ENCODE results near the gene TP63.

The TP63 gene

GRCh38 chr3:189635339-189635738 lies 4.2 kb downstream of the TP63 start:
- peaks cover 60% of the 10 kb centered on the region for H3K4me1 ChIP-seq (ENCODE audit: insufficient read depth, low read length, severe bottlenecking)
- peaks cover 22% of the 10 kb centered on the region for H3K79me2 ChIP-seq (ENCODE audit: insufficient read depth, low read length)
- H3K27ac ChIP-seq (ENCODE audit: low read depth, low read length, poor library complexity, severe bottlenecking), result no peak overlapping the region
- H4K20me1 ChIP-seq (ENCODE audit: insufficient read depth, low read length), result no peaks in the 10 kb centered on the region
- no peak overlapping the region for H3K4me3 ChIP-seq (ENCODE audit: low read depth, low read length, poor library complexity, severe bottlenecking)
- no peaks in the 10 kb centered on the region for H3K36me3 ChIP-seq (ENCODE audit: insufficient read depth, low read length)
- TF ChIP-seq EZH2 (IDR thresholded peaks at IDR 0.05; ENCODE audit: borderline replicate concordance, low read length), result no peak
- TF ChIP-seq CTCF (IDR thresholded peaks at IDR 0.05; ENCODE audit: low read length), result no peak
- H3K9me3 ChIP-seq (ENCODE audit: low read length), result no peaks in the 10 kb centered on the region
- no peak overlapping the region for H3K9ac ChIP-seq (ENCODE audit: low read length)
- H3K27me3 ChIP-seq (ENCODE audit: insufficient read depth, low read length), result no peaks in the 10 kb centered on the region
- H2AFZ ChIP-seq (ENCODE audit: low read length), result no peak overlapping the region
- H3K9me2 ChIP-seq (ENCODE audit: low read depth, low read length), result no peaks in the 10 kb centered on the region
- peak overlapping the region; percentile 15 for H3K4me2 ChIP-seq (ENCODE audit: low read length)
- H3F3A ChIP-seq (ENCODE audit: insufficient read depth, low read length), result no peaks in the 10 kb centered on the region

GRCh38 chr3:189636048-189636447 lies 4.9 kb downstream of the TP63 start:
- H3K4me2 ChIP-seq (ENCODE audit: low read length), result peak overlapping the region; percentile 18; the same call in 1 of the 2 replicates
- H3K36me3 ChIP-seq (ENCODE audit: insufficient read depth, low read length), result no peaks in the 10 kb centered on the region
- peaks cover 22% of the 10 kb centered on the region for H3K79me2 ChIP-seq (ENCODE audit: insufficient read depth, low read length)
- H3K27me3 ChIP-seq (ENCODE audit: insufficient read depth, low read length), result no peaks in the 10 kb centered on the region
- H3K9me2 ChIP-seq (ENCODE audit: low read depth, low read length), result no peaks in the 10 kb centered on the region
- no peaks in the 10 kb centered on the region for H3F3A ChIP-seq (ENCODE audit: insufficient read depth, low read length)
- H3K4me1 ChIP-seq (ENCODE audit: insufficient read depth, low read length, severe bottlenecking), result peaks cover 66% of the 10 kb centered on the region
- H3K4me3 ChIP-seq (ENCODE audit: low read depth, low read length, poor library complexity, severe bottlenecking), result no peak overlapping the region
- H2AFZ ChIP-seq (ENCODE audit: low read length), result no peak overlapping the region
- no peak for TF ChIP-seq CTCF (IDR thresholded peaks at IDR 0.05; ENCODE audit: low read length)
- TF ChIP-seq EZH2 (IDR thresholded peaks at IDR 0.05; ENCODE audit: borderline replicate concordance, low read length), result no peak
- no peaks in the 10 kb centered on the region for H4K20me1 ChIP-seq (ENCODE audit: insufficient read depth, low read length)
- H3K9ac ChIP-seq (ENCODE audit: low read length), result no peak overlapping the region
- H3K9me3 ChIP-seq (ENCODE audit: low read length), result no peaks in the 10 kb centered on the region
- H3K27ac ChIP-seq (ENCODE audit: low read depth, low read length, poor library complexity, severe bottlenecking), result no peak overlapping the region

GRCh38 chr3:189637750-189638149 lies 6.6 kb downstream of the TP63 start:
- H3K79me2 ChIP-seq (ENCODE audit: insufficient read depth, low read length), result peaks cover 20% of the 10 kb centered on the region
- peaks cover 79% of the 10 kb centered on the region for H3K4me1 ChIP-seq (ENCODE audit: insufficient read depth, low read length, severe bottlenecking)
- H2AFZ ChIP-seq (ENCODE audit: low read length), result no peak overlapping the region
- H3K9ac ChIP-seq (ENCODE audit: low read length), result no peak overlapping the region
- H4K20me1 ChIP-seq (ENCODE audit: insufficient read depth, low read length), result no peaks in the 10 kb centered on the region
- peak overlapping the region; percentile 7 for H3K27ac ChIP-seq (ENCODE audit: low read depth, low read length, poor library complexity, severe bottlenecking)
- no peaks in the 10 kb centered on the region for H3F3A ChIP-seq (ENCODE audit: insufficient read depth, low read length)
- H3K4me3 ChIP-seq (ENCODE audit: low read depth, low read length, poor library complexity, severe bottlenecking), result no peak overlapping the region
- no peaks in the 10 kb centered on the region for H3K9me3 ChIP-seq (ENCODE audit: low read length)
- peak overlapping the region; percentile 32; the same call in 1 of the 2 replicates for H3K4me2 ChIP-seq (ENCODE audit: low read length)
- H3K36me3 ChIP-seq (ENCODE audit: insufficient read depth, low read length), result no peaks in the 10 kb centered on the region
- TF ChIP-seq CTCF (IDR thresholded peaks at IDR 0.05; ENCODE audit: low read length) (no peak), EZH2 (IDR thresholded peaks at IDR 0.05; ENCODE audit: borderline replicate concordance, low read length) (no peak)
- H3K9me2 ChIP-seq (ENCODE audit: low read depth, low read length), result no peaks in the 10 kb centered on the region
- no peaks in the 10 kb centered on the region for H3K27me3 ChIP-seq (ENCODE audit: insufficient read depth, low read length)
